NCI-H2196 (cell line): ENCODE data around the gene CD7.
"Not testable (repeated sequence)": the region's sequence is repeated elsewhere in the genome, so short reads cannot be mapped to it uniquely, and the experiment has no call there.

ENCODE experiments used
- DNase-seq: peaks from one replicate; lab custom pipeline; 2025; ENCODE audit not compliant: unreplicated experiment; lab: John Stamatoyannopoulos, UW

CD7 gene

GRCh38 chr17:82347994-82348393, 30.6 kb upstream of the CD7 start:
- not testable (repeated sequence) for DNase-seq

- DNase-seq, result no peak
These were observed 29.2 kb upstream of the CD7 start for GRCh38 chr17:82346342-82347300.

- DNase-seq, result no peak
These were observed 28.0 kb upstream of the CD7 start for GRCh38 chr17:82345151-82345976.

- DNase-seq, result no peak
These were observed 26.9 kb upstream of the CD7 start for GRCh38 chr17:82344175-82344907.

GRCh38 chr17:82343560-82343959, 26.2 kb upstream of the CD7 start:
- DNase-seq, result peak; percentile 61

GRCh38 chr17:82342361-82343079, 25.1 kb upstream of the CD7 start:
- no peak for DNase-seq

GRCh38 chr17:82339634-82340580, 22.5 kb upstream of the CD7 start:
- DNase-seq, result no peak

- no peak for DNase-seq
These were observed 21.6 kb upstream of the CD7 start for GRCh38 chr17:82338858-82339633.

GRCh38 chr17:82334622-82335394, 17.4 kb upstream of the CD7 start:
- DNase-seq, result peak; percentile 54

- DNase-seq, result no peak
These were observed 16.8 kb upstream of the CD7 start for GRCh38 chr17:82334204-82334621.

GRCh38 chr17:82333279-82334171, 16.1 kb upstream of the CD7 start, which contains the start of gene SECTM1:
Gene SECTM1, minus strand, starts transcription at chr17:82333766. Its CDS starts 6,526 bp downstream, at chr17:82327240.
- DNase-seq, result no peak

GRCh38 chr17:82332669-82333278, 15.4 kb upstream of the CD7 start:
- DNase-seq, result no peak

GRCh38 chr17:82331345-82331939, 14.0 kb upstream of the CD7 start:
- DNase-seq, result no peak

- DNase-seq, result peak; percentile 93
These were observed 13.2 kb upstream of the CD7 start for GRCh38 chr17:82330322-82331239.
